A549 (cell line): Measurements from ENCODE around the gene NDRG4. TPM values are rescaled to one million over a fixed set of nuclear protein-coding genes. Genes with fewer than 3 reads are reported as not detected.

Experiments used
- ATAC-seq, 2 experiments: fragments of 200-7000 bp in 1 of 2; fragments of >200 bp in 1 of 2; cut with Nextera tagmentation in 1 of 2; cut with Tn5 transposase in 1 of 2; 3 replicates each; pipeline versions ENCODE4 v1.8.0 to v1.9.1; 2018 to 2020; ENCODE audit warnings: mild to moderate bottlenecking in 1 of 2, moderate library complexity in 1 of 2
- CTCF ChIA-PET: fragments of 300-600 bp; sonication (Branson Sonifier 250); formaldehyde crosslinking; extraction: SDS; loops from one replicate; lab custom pipeline; 2021; ENCODE audit warnings: antibody characterized with exemption, inconsistent platforms; lab: Yijun Ruan, JAX
- POLR2A ChIA-PET: fragments of 350-600 bp; formaldehyde crosslinking; extraction: SDS; loops from one replicate; lab custom pipeline; 2021; ENCODE audit warnings: antibody characterized with exemption, inconsistent platforms; lab: Yijun Ruan, JAX
- DNase-seq, 2 experiments: peaks; one replicate each; pipeline versions ENCODE4 v3.0.0 to v3.0.0-alpha.2; 2011 to 2016; ENCODE audit warnings: low read depth in 1 of 2, low spot score in 1 of 2
- FAIRE-seq: peaks from 2 replicates; lab custom pipeline; 2011; peaks lifted over from hg19 to GRCh38; lab: Jason Lieb, UNC
- H3K27ac ChIP-seq, 2 experiments: fragments of >200 bp; sonication (Bioruptor Twin); formaldehyde crosslinking; 3 replicates each; pipeline ENCODE4 v1.5.1; 2016 to 2017
- H3K4me1 ChIP-seq: fragments of >200 bp; sonication (Bioruptor Twin); formaldehyde crosslinking; 3 replicates; pipeline ENCODE4 v1.6.1; 2016
- H3K4me2 ChIP-seq: fragments of >200 bp; sonication (Bioruptor Twin); formaldehyde crosslinking; 3 replicates; pipeline ENCODE4 v1.6.1; 2016
- H3K4me3 ChIP-seq: fragments of >200 bp; sonication (Bioruptor Twin); formaldehyde crosslinking; 3 replicates; pipeline ENCODE4 v1.5.1; 2016
- H3K9me3 ChIP-seq: fragments of >200 bp; sonication (Bioruptor Twin); formaldehyde crosslinking; 3 replicates; pipeline ENCODE4 v1.6.1; 2016
- BHLHE40 ChIP-seq: IDR thresholded peaks from 2 replicates; pipeline ENCODE4 v1.6.1; 2012; ENCODE audit warnings: low read depth, low read length, inconsistent platforms
- CBX2 ChIP-seq: fragments of 200-600 bp; sonication (generic); IDR thresholded peaks from 2 replicates; pipeline ENCODE4 v1.6.1; 2016; ENCODE audit warnings: low read depth, mild to moderate bottlenecking, borderline replicate concordance
- CEBPB ChIP-seq, 2 experiments: fragments of >200 bp in 1 of 2; sonication (Bioruptor Twin) in 1 of 2; formaldehyde crosslinking in 1 of 2; IDR thresholded peaks; 2 replicates each; pipeline ENCODE4 v1.6.1; 2012 to 2016
- EHF ChIP-seq: fragments of 250-450 bp; sonication (Bioruptor Pico); IDR thresholded peaks from 2 replicates; pipeline ENCODE4 v1.5.0; 2020; ENCODE audit warnings: mild to moderate bottlenecking
- ELK1 ChIP-seq: fragments of 150-350 bp; IDR thresholded peaks from 2 replicates; pipeline ENCODE4 v1.6.1; 2014; ENCODE audit warnings: low read depth, mild to moderate bottlenecking, low read length
- GATA3 ChIP-seq: IDR thresholded peaks from 2 replicates; pipeline ENCODE4 v1.6.1; 2012; ENCODE audit warnings: borderline replicate concordance
- HMGXB4 ChIP-seq: fragments of 250-450 bp; sonication (Bioruptor Pico); IDR thresholded peaks from 2 replicates; pipeline ENCODE4 v1.5.0; 2021; ENCODE audit warnings: mild to moderate bottlenecking, moderate library complexity, borderline replicate concordance
- JUN ChIP-seq, 2 experiments: fragments of >200 bp; sonication (Bioruptor Twin); formaldehyde crosslinking; IDR thresholded peaks; 2 replicates in 1 of 2; 3 replicates in 1 of 2; pipeline ENCODE4 v1.6.1; 2016 to 2017
- NR3C1 ChIP-seq: fragments of >200 bp; sonication (Bioruptor Twin); formaldehyde crosslinking; IDR thresholded peaks from 3 replicates; pipeline ENCODE4 v1.6.1; 2017
- PBX3 ChIP-seq: IDR thresholded peaks from 2 replicates; pipeline ENCODE4 v1.6.1; 2012
- RAD21 ChIP-seq, 2 experiments: fragments of >200 bp in 1 of 2; sonication (Bioruptor Twin) in 1 of 2; formaldehyde crosslinking in 1 of 2; IDR thresholded peaks in 1 of 2; conservative IDR thresholded peaks in 1 of 2; 2 replicates in 1 of 2; 3 replicates in 1 of 2; pipeline ENCODE4 v1.6.1; 2012 to 2018; ENCODE audit warnings: inconsistent platforms in 1 of 2
- REST ChIP-seq: fragments of 200-600 bp; sonication (generic); IDR thresholded peaks from 2 replicates; pipeline ENCODE4 v1.6.1; 2016; ENCODE audit warnings: antibody characterized with exemption, mild to moderate bottlenecking, moderate library complexity
- TP53 ChIP-seq: fragments of 250-450 bp; sonication (Bioruptor Pico); IDR thresholded peaks from 2 replicates; pipeline ENCODE4 v1.5.0; 2021; ENCODE audit warnings: mild to moderate bottlenecking, moderate library complexity
- ZNF302 ChIP-seq: fragments of 250-450 bp; sonication (Bioruptor Pico); IDR thresholded peaks from 2 replicates; pipeline ENCODE4 v1.9.0; 2021; ENCODE audit warnings: inconsistent platforms, mild to moderate bottlenecking, moderate library complexity
- WGBS: methylation state at CpG from one replicate; pipeline ENCODE4 v1.1.6; 2017; ENCODE audit errors: missing lambda C conversion rate; 5-methylcytosine and 5-hydroxymethylcytosine counted together
- polyA plus RNA-seq, 4 experiments: library from polyadenylated mRNA; depleted of rRNA in 3 of 4; stranded (reverse); fragments of >200 nt; fragmentation: RNase III in 1 of 4; extraction: RNeasy Plus Mini Kit Qiagen cat#74134 plus additional on column Dnase treatment in 1 of 4; gene quantifications; 2 replicates in 3 of 4; 3 replicates in 1 of 4; pipeline ENCODE4 v1.2.3, GENCODE V29; 2011 to 2017

Gene NDRG4
- polyA plus RNA-seq, 2 of the 4 experiments (the other 2 are of a cell fraction) = 8.1 to 21.3 TPM

GRCh38 chr16:58519707-58520106, 19.8 kb downstream of the NDRG4 start (continued):
- TF ChIP-seq REST = no peak
- TF ChIP-seq NR3C1 = no peak
- TF ChIP-seq RAD21 (conservative IDR thresholded peaks at IDR 0.05 in 1 of 2, IDR thresholded peaks at IDR 0.05 in 1 of 2) = no peak
- TF ChIP-seq EHF (CRISPR knock-in tag) = no peak
- TF ChIP-seq ELK1 = no peak
- TF ChIP-seq BHLHE40 = no peak
- no peak for TF ChIP-seq GATA3
- TF ChIP-seq, all 56 proteins: peak for 0

GRCh38 chr16:58530179-58530578, 30.2 kb downstream of the NDRG4 start:
- WGBS = 91% methylated on average over 5 of the region's 5 CpGs
- CTCF ChIA-PET = interaction anchor here (0.9 to 1.5 kb wide), 4 partner anchors 9 to 226 kb away, joined by 3 to 4 read pairs (median 4); no protein-coding TSS in a partner anchor
- H3K4me1 ChIP-seq = no peaks in the 10 kb centered on the region
- H3K9me3 ChIP-seq = no peaks in the 10 kb centered on the region
- FAIRE-seq (no peak), ATAC-seq (no peak)
- POLR2A ChIA-PET = no interaction called here
- H3K27ac ChIP-seq = no peak overlapping the region
- TF ChIP-seq TP53 (no peak), CBX2 (no peak), HMGXB4 (no peak)
- TF ChIP-seq, all 56 proteins: peak for 0
- H3K4me2 ChIP-seq = no peak overlapping the region
- no peak for DNase-seq
- H3K4me3 ChIP-seq = no peak overlapping the region

GRCh38 chr16:58532414-58532813, 32.5 kb downstream of the NDRG4 start:
- TF ChIP-seq JUN (IDR thresholded peaks at IDR 0.05) (no peak), CEBPB (IDR thresholded peaks at IDR 0.05) (no peak), ZNF302 (CRISPR knock-in tag) (no peak), TP53 (no peak), PBX3 (no peak), BHLHE40 (no peak)
- Histone ChIP-seq H3K9me3 (no peaks in the 10 kb centered on the region), H3K27ac (no peak overlapping the region), H3K4me1 (no peaks in the 10 kb centered on the region), H3K4me3 (no peak overlapping the region), H3K4me2 (no peak overlapping the region)
- FAIRE-seq = no peak
- ChIA-PET CTCF (interaction anchor here (0.5 to 1.9 kb wide), 5 partner anchors 12 to 224 kb away, joined by 3 to 5 read pairs (median 3); no protein-coding TSS in a partner anchor), POLR2A (no interaction called here)
- ATAC-seq = no peak
- 93% methylated on average over 3 of the region's 3 CpGs for WGBS
- DNase-seq = no peak
